Measurements from ENCODE around the gene MMP23B. TPM values are rescaled to one million over a fixed set of nuclear protein-coding genes. Genes with fewer than 3 reads are reported as not detected.
A peak's percentile ranks its signal among the peaks of the same experiment; 100 is the strongest.

Gene MMP23B
- polyA plus RNA-seq, 3 donors: 0.21 to 1.5 (median 0.24) TPM

- no peak for DNase-seq
- Histone ChIP-seq H3K9ac (ENCODE audit: insufficient read depth, low read length, poor library complexity, severe bottlenecking) (no peak overlapping the region), H3K36me3 (replicated peaks in 1 of 2; ENCODE audit: control insufficient read depth in 1 of 2, insufficient read depth in 2 of 2, low read length in 2 of 2) (peaks cover 4 to 14% of the 10 kb centered on the region in 2 donors), H3K9me3 (replicated peaks in 1 of 2; ENCODE audit: control insufficient read depth in 1 of 2, insufficient read depth in 1 of 2, low read length in 2 of 2) (no peaks in the 10 kb centered on the region), H3K27ac (ENCODE audit: low read depth in 1 of 2, low read length in 2 of 2) (no peak overlapping the region), H3K27me3 (ENCODE audit: control insufficient read depth in 2 of 2, insufficient read depth in 2 of 2, low read length in 2 of 2) (no peaks in the 10 kb centered on the region), H4K20me1 (ENCODE audit: insufficient read depth, low read length) (peaks cover 50% of the 10 kb centered on the region), H3K79me2 (ENCODE audit: insufficient read depth, low read length) (peaks cover 49% of the 10 kb centered on the region), H3K4me3 (replicated peaks in 1 of 3; ENCODE audit: low read depth in 2 of 3, low read length in 3 of 3) (no peak overlapping the region), H3K4me1 (ENCODE audit: control insufficient read depth in 1 of 2, insufficient read depth in 2 of 2, low read length in 2 of 2) (no peaks in the 10 kb centered on the region), H3K4me2 (replicated peaks; ENCODE audit: extremely low read depth, low read length, poor library complexity, severe bottlenecking) (no peak overlapping the region), H2AFZ (ENCODE audit: insufficient read depth, low read depth, low read length, poor library complexity, severe bottlenecking) (no peak overlapping the region)
- Mint-ChIP-seq H3K36me3 (peaks cover 15 to 44% of the 10 kb centered on the region in 2 donors), H3K27me3 (ENCODE audit: low read depth in 3 of 3) (peaks cover 0 to 4% (median 0%) of the 10 kb centered on the region in 3 donors), H3K4me1 (peaks cover 8% of the 10 kb centered on the region), H3K9me3 (no peaks in the 10 kb centered on the region), H3K4me3 (peak overlapping the region in 1 of 2 donors; percentile 45), H3K27ac (peak overlapping the region in 4 of 7 donors; percentile 36 to 80 (median 63))
- WGBS (ENCODE audit: insufficient coverage): 35% methylated on average over 29 of the region's 39 CpGs
- intact Hi-C loops (cut with micrococcal nuclease): no loop called here
- TF ChIP-seq CTCF (IDR thresholded peaks at IDR 0.05): no peak
Measured at GRCh38 chr1:1677718-1678580, 46.0 kb downstream of the MMP23B start.

GRCh38 chr1:1678581-1679380 lies 46.8 kb downstream of the MMP23B start:
- intact Hi-C loops (cut with micrococcal nuclease): no loop called here
- DNase-seq: no peak
- Histone ChIP-seq H3K4me1 (ENCODE audit: control insufficient read depth in 1 of 2, insufficient read depth in 2 of 2, low read length in 2 of 2) (no peaks in the 10 kb centered on the region), H3K4me3 (replicated peaks in 1 of 3; ENCODE audit: low read depth in 2 of 3, low read length in 3 of 3) (no peak overlapping the region), H3K79me2 (ENCODE audit: insufficient read depth, low read length) (peaks cover 58% of the 10 kb centered on the region), H3K9me3 (replicated peaks in 1 of 2; ENCODE audit: control insufficient read depth in 1 of 2, insufficient read depth in 1 of 2, low read length in 2 of 2) (no peaks in the 10 kb centered on the region), H3K4me2 (replicated peaks; ENCODE audit: extremely low read depth, low read length, poor library complexity, severe bottlenecking) (no peak overlapping the region), H3K9ac (ENCODE audit: insufficient read depth, low read length, poor library complexity, severe bottlenecking) (no peak overlapping the region), H3K27ac (ENCODE audit: low read depth in 1 of 2, low read length in 2 of 2) (no peak overlapping the region), H2AFZ (ENCODE audit: insufficient read depth, low read depth, low read length, poor library complexity, severe bottlenecking) (no peak overlapping the region), H3K27me3 (ENCODE audit: control insufficient read depth in 2 of 2, insufficient read depth in 2 of 2, low read length in 2 of 2) (no peaks in the 10 kb centered on the region), H4K20me1 (ENCODE audit: insufficient read depth, low read length) (peaks cover 58% of the 10 kb centered on the region), H3K36me3 (replicated peaks in 1 of 2; ENCODE audit: control insufficient read depth in 1 of 2, insufficient read depth in 2 of 2, low read length in 2 of 2) (peaks cover 9 to 18% of the 10 kb centered on the region in 2 donors)
- TF ChIP-seq CTCF (IDR thresholded peaks at IDR 0.05): no peak
- H3K27ac Mint-ChIP-seq: peak overlapping the region in 3 of 7 donors; percentile 36 to 70 (median 51)
- 92% methylated on average over 23 of the region's 24 CpGs for WGBS (ENCODE audit: insufficient coverage)
- peaks cover 19 to 45% of the 10 kb centered on the region in 2 donors for H3K36me3 Mint-ChIP-seq
- H3K27me3 Mint-ChIP-seq (ENCODE audit: low read depth in 3 of 3): peaks cover 0 to 4% (median 0%) of the 10 kb centered on the region in 3 donors
- H3K9me3 Mint-ChIP-seq: no peaks in the 10 kb centered on the region
- peaks cover 6% of the 10 kb centered on the region for H3K4me1 Mint-ChIP-seq
- no peak overlapping the region for H3K4me3 Mint-ChIP-seq

All from CD14-positive monocyte (primary cell).